ENCODE results near the gene HOXA11. TPM values are rescaled to one million over a fixed set of nuclear protein-coding genes. Genes with fewer than 3 reads are reported as not detected.

HOXA11 gene
- total and polyA plus RNA-seq, 11 donors, result not detected

GRCh38 chr7:27184337-27185012 is 557 bp downstream of the HOXA11 start:
- H3K4me1 ChIP-seq, result peaks cover 4 to 59% (median 39%) of the 10 kb centered on the region in 12 donors
- WGBS, 4 donors, result 1 to 5% (median 3%) methylated on average over 34 to 72 of the region's 72 CpGs
- TF ChIP-seq CTCF (IDR thresholded peaks at IDR 0.05), result no peak
- no peak for TF ChIP-seq POLR2A (IDR thresholded peaks at IDR 0.05)
- no peaks in the 10 kb centered on the region for H3K36me3 ChIP-seq
- H3K4me3 ChIP-seq, result peak overlapping the region; percentile 19 to 58 (median 36)
- no peaks in the 10 kb centered on the region for H3K9me3 ChIP-seq
- intact Hi-C loops (cut with DNase I), result no loop called here
- ATAC-seq (no peak), DNase-seq (peak in 1 of 5 donors; percentile 68)
- peak overlapping the region in 1 of 12 donors; percentile 91 for H3K27ac ChIP-seq
- H3K27me3 ChIP-seq, result peaks cover 84 to 100% (median 100%) of the 10 kb centered on the region in 9 donors

- Histone ChIP-seq H3K4me1 (peaks cover 4 to 56% (median 36%) of the 10 kb centered on the region in 12 donors), H3K27ac (peak overlapping the region in 1 of 12 donors; percentile 91), H3K9me3 (no peaks in the 10 kb centered on the region), H3K36me3 (no peaks in the 10 kb centered on the region), H3K27me3 (peaks cover 84 to 100% (median 100%) of the 10 kb centered on the region in 9 donors), H3K4me3 (peak overlapping the region; percentile 19 to 58 (median 36))
- intact Hi-C loops (cut with DNase I), result no loop called here
- no peak for TF ChIP-seq POLR2A (IDR thresholded peaks at IDR 0.05)
- no peak for TF ChIP-seq CTCF (IDR thresholded peaks at IDR 0.05)
- WGBS, 4 donors, result 3 to 4% (median 4%) methylated on average over 30 of the region's 30 CpGs
- ATAC-seq (no peak), DNase-seq (no peak)
These were observed 1.2 kb downstream of the HOXA11 start for GRCh38 chr7:27183682-27184336.

DNA sequence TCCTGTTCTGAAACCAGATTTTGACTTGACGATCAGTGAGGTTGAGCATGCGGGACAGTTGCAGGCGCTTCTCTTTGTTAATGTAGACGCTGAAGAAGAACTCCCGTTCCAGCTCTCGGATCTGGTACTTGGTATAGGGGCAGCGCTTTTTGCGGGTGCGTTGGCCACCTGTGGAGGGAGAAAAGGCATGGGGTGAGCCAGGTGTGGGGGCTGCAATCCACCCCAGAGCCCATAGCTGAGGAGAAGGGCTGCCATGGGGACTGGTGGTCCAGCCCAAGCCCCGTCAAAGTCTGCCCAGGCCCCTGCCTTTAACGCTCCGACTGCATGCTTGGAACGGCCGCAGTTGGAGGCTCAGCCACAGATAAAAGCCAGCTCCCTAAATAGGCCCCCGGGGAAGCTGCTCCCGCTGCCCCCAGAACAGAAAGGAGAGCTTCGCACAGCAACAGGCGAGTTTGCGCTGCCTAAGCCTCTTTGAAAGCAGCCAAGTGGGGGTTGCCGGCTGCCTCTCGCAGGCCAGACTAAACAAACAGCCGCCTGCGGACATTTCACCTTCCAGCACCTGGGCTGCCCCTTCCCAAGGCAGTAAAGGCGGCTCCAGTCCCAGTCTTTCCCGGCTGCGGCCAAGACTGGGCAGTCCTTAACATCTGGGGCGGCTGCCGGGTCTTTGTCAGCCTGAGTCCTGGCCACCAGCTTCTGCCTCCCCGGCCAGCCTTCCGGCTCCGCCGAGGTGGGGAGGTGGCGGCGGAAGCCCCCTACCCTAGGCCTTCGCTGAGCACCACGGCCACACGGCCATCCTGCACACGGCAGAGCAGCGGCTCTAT is 2.0 kb downstream of the HOXA11 start:
- ATAC-seq, result no peak
- Histone ChIP-seq H3K27me3 (peaks cover 84 to 100% (median 100%) of the 10 kb centered on the region in 9 donors), H3K4me1 (peaks cover under 1 to 48% (median 29%) of the 10 kb centered on the region in 12 donors), H3K4me3 (peak overlapping the region in 1 of 12 donors; percentile 19), H3K36me3 (no peaks in the 10 kb centered on the region), H3K27ac (peak overlapping the region in 1 of 12 donors; percentile 91), H3K9me3 (no peaks in the 10 kb centered on the region)
- DNase-seq, result peak in 1 of 5 donors; percentile 48
- intact Hi-C loops (cut with DNase I), result no loop called here
- no peak for TF ChIP-seq CTCF (IDR thresholded peaks at IDR 0.05)
- TF ChIP-seq POLR2A (IDR thresholded peaks at IDR 0.05), result no peak
- WGBS, 4 donors, result 6 to 10% (median 7%) methylated on average over 24 to 39 of the region's 39 CpGs

Data from heart left ventricle (tissue), 16 donors.